HCT116 (cell line): Measurements from ENCODE around the gene TCP10L. TPM values are rescaled to one million over a fixed set of nuclear protein-coding genes. Genes with fewer than 3 reads are reported as not detected.

Experiments
- ATAC-seq: fragments of 200-7000 bp; cut with Tn5 transposase; 2 replicates; pipeline ENCODE4 v1.9.1; 2020; ENCODE audit warnings: mild to moderate bottlenecking, moderate library complexity
- BruUV-seq: library from RNA; stranded (reverse); fragments of 400-500 nt; replicated peaks from 2 replicates; lab custom pipeline; 2021; lab: Mats Ljungman, UMichigan
- CTCF ChIA-PET: fragments of 300-600 bp; sonication (Branson Sonifier 250); formaldehyde crosslinking; loops from one replicate; lab custom pipeline; 2021; ENCODE audit warnings: antibody characterized with exemption; lab: Charles Lee
- POLR2A ChIA-PET: fragments of 300-600, 350-600 bp; sonication (Branson Sonifier 250); formaldehyde crosslinking; loops from one replicate; lab custom pipeline; 2021; ENCODE audit warnings: antibody characterized with exemption; lab: Charles Lee
- RAD21 ChIA-PET, 2 experiments: fragments of 300-600 bp; sonication (Branson Sonifier 250); formaldehyde crosslinking; loops; one replicate each; lab custom pipeline; 2023; ENCODE audit warnings: low total read pairs in 2 of 2; ENCODE audit not compliant: uncharacterized antibody in 2 of 2, unreplicated experiment in 2 of 2, low non-redundant PET in 1 of 2; lab: Charles Lee
- DNase-seq: peaks from one replicate; pipeline ENCODE4 v3.0.0-alpha.2; 2010; ENCODE audit warnings: low read depth, low spot score
- H2AFZ ChIP-seq: fragments of 200-600 bp; shearing (Covaris generic), sonication (generic); 2 replicates; pipeline ENCODE4 v1.6.1; 2017; ENCODE audit warnings: low read depth, mixed run types, mixed read lengths, antibody characterized with exemption, low read length; ENCODE audit not compliant: poor library complexity, severe bottlenecking
- H3K27ac ChIP-seq: 2 replicates; pipeline ENCODE4 v1.5.1; 2012; ENCODE audit warnings: low read depth, low read length
- H3K27me3 ChIP-seq: fragments of 200-600 bp; sonication (generic); 2 replicates; pipeline ENCODE4 v1.6.1; 2016; ENCODE audit warnings: mixed run types, low read length, mixed read lengths; ENCODE audit not compliant: insufficient read depth
- H3K36me3 ChIP-seq, 2 experiments: fragments of 200-500 bp in 1 of 2; fragments of 200-600 bp in 1 of 2; sonication (Bioruptor generic) in 1 of 2; sonication (generic) in 1 of 2; 2 replicates each; pipeline versions ENCODE4 v1.5.1 to v1.6.1; 2014 to 2016; ENCODE audit warnings: low read length in 2 of 2, inconsistent platforms in 1 of 2, mixed read lengths in 1 of 2, mixed run types in 1 of 2; ENCODE audit not compliant: insufficient read depth in 2 of 2, control insufficient read depth in 1 of 2
- H3K4me1 ChIP-seq, 2 experiments: fragments of 200-600 bp in 1 of 2; sonication (generic) in 1 of 2; 2 replicates each; pipeline versions ENCODE4 v1.5.1 to v1.6.1; 2012 to 2017; ENCODE audit warnings: low read length in 2 of 2, inconsistent platforms in 1 of 2, mild to moderate bottlenecking in 1 of 2, mixed read lengths in 1 of 2, mixed run types in 1 of 2, moderate library complexity in 1 of 2; ENCODE audit not compliant: insufficient read depth in 2 of 2, control insufficient read depth in 1 of 2
- H3K4me2 ChIP-seq: fragments of 200-600 bp; sonication (generic); 2 replicates; pipeline ENCODE4 v1.6.1; 2017; ENCODE audit warnings: mixed run types, low read length, mixed read lengths
- H3K4me3 ChIP-seq, 2 experiments: fragments of 200-600 bp in 1 of 2; sonication (generic) in 1 of 2; replicated peaks in 1 of 2; 2 replicates each; pipeline ENCODE4 v1.5.1; 2011 to 2016; ENCODE audit warnings: low read length in 2 of 2, control low read depth in 1 of 2, low read depth in 1 of 2, mild to moderate bottlenecking in 1 of 2, mixed read lengths in 1 of 2, mixed run types in 1 of 2
- H3K79me2 ChIP-seq: fragments of 200-600 bp; sonication (generic); 2 replicates; pipeline ENCODE4 v1.6.1; 2017; ENCODE audit warnings: mild to moderate bottlenecking, mixed run types, low read length, moderate library complexity, mixed read lengths; ENCODE audit not compliant: insufficient read depth
- H3K9ac ChIP-seq: fragments of 200-600 bp; sonication (generic); 2 replicates; pipeline ENCODE4 v1.6.1; 2016; ENCODE audit warnings: low read length, mixed read lengths
- H3K9me2 ChIP-seq: fragments of 200-600 bp; sonication (generic), shearing (Covaris generic); 2 replicates; pipeline ENCODE4 v1.6.1; 2017; ENCODE audit warnings: mixed run types, mild to moderate bottlenecking, moderate library complexity; ENCODE audit not compliant: insufficient read depth
- H3K9me3 ChIP-seq, 2 experiments: fragments of 200-500 bp in 1 of 2; fragments of 200-600 bp in 1 of 2; sonication (Bioruptor generic) in 1 of 2; sonication (generic) in 1 of 2; 2 replicates each; pipeline ENCODE4 v1.6.1; 2014 to 2017; ENCODE audit warnings: low read length in 2 of 2, mixed read lengths in 2 of 2, inconsistent platforms in 1 of 2, low read depth in 1 of 2, mild to moderate bottlenecking in 1 of 2, mixed run types in 1 of 2, moderate library complexity in 1 of 2; ENCODE audit not compliant: control insufficient read depth in 1 of 2, insufficient read depth in 1 of 2
- H4K20me1 ChIP-seq: fragments of 200-600 bp; sonication (generic), shearing (Covaris generic); 2 replicates; pipeline ENCODE4 v1.6.1; 2017; ENCODE audit warnings: mixed run types, mild to moderate bottlenecking, moderate library complexity; ENCODE audit not compliant: insufficient read depth
- ATF3 ChIP-seq: IDR thresholded peaks from 2 replicates; pipeline ENCODE4 v1.6.1; 2012
- CEBPB ChIP-seq: IDR thresholded peaks from 2 replicates; pipeline ENCODE4 v1.6.1; 2012; ENCODE audit warnings: low read depth
- MAX ChIP-seq: IDR thresholded peaks from 2 replicates; pipeline ENCODE4 v1.6.1; 2012
- POLR2AphosphoS5 ChIP-seq: IDR thresholded peaks from 2 replicates; pipeline ENCODE4 v1.6.1; 2011; ENCODE audit warnings: mild to moderate bottlenecking, low read depth, low read length, moderate library complexity
- SRF ChIP-seq: IDR thresholded peaks from 2 replicates; pipeline ENCODE4 v1.6.1; 2012; ENCODE audit warnings: low read depth
- ZBTB33 ChIP-seq: IDR thresholded peaks from 2 replicates; pipeline ENCODE4 v1.6.1; 2011; ENCODE audit warnings: mild to moderate bottlenecking, low read length, moderate library complexity; ENCODE audit not compliant: insufficient replicate concordance; ENCODE audit errors: extremely low read depth
- intact Hi-C: fragments of 100-400 bp; cut with micrococcal nuclease; formaldehyde crosslinking; loops from 2 replicates; pipeline ENCODE4 v1.10.0; 2022
- total RNA-seq: library from RNA; stranded (reverse); gene quantifications from one replicate; pipeline ENCODE4 v1.2.1, GENCODE V29; 2021; ENCODE audit not compliant: unreplicated experiment
- TF ChIP-seq, protein P1 (sequence below), 3 experiments: fragments of 200-600 bp in 1 of 3; sonication (generic) in 1 of 3; IDR thresholded peaks in 2 of 3; conservative IDR thresholded peaks in 1 of 3; 2 replicates each; pipeline ENCODE4 v1.5.1; 2012 to 2017; ENCODE audit warnings: low read depth in 2 of 3, low read length in 2 of 3, antibody characterized with exemption in 1 of 3, borderline replicate concordance in 1 of 3, control low read depth in 1 of 3, mild to moderate bottlenecking in 1 of 3, mixed read lengths in 1 of 3, mixed run types in 1 of 3, moderate library complexity in 1 of 3; ENCODE audit not compliant: insufficient read depth in 1 of 3

TCP10L gene
- total RNA-seq, 1 experiment from 2014 or later = 0.07 TPM

- no peak for ATAC-seq
- Histone ChIP-seq H3K9ac (no peak overlapping the region), H3K4me3 (no peak overlapping the region), H4K20me1 (no peaks in the 10 kb centered on the region), H3K27me3 (peaks cover 11% of the 10 kb centered on the region; the same call in 1 of the 2 replicates), H3K4me2 (no peak overlapping the region), H3K9me2 (no peaks in the 10 kb centered on the region), H3K27ac (no peak overlapping the region), H3K9me3 (no peaks in the 10 kb centered on the region), H3K4me1 (peaks cover 0 to 4% of the 10 kb centered on the region in 2 experiments; a peak in 3 of 4 replicates), H3K79me2 (no peaks in the 10 kb centered on the region), H2AFZ (no peak overlapping the region), H3K36me3 (no peaks in the 10 kb centered on the region)
- no peak for DNase-seq
- POLR2A ChIA-PET = no interaction called here
- CTCF ChIA-PET = no interaction called here
- TF ChIP-seq MAX (no peak), ATF3 (no peak), POLR2AphosphoS5 (no peak), CEBPB (no peak), SRF (no peak), ZBTB33 (no peak)
- TF ChIP-seq, protein P1, sequence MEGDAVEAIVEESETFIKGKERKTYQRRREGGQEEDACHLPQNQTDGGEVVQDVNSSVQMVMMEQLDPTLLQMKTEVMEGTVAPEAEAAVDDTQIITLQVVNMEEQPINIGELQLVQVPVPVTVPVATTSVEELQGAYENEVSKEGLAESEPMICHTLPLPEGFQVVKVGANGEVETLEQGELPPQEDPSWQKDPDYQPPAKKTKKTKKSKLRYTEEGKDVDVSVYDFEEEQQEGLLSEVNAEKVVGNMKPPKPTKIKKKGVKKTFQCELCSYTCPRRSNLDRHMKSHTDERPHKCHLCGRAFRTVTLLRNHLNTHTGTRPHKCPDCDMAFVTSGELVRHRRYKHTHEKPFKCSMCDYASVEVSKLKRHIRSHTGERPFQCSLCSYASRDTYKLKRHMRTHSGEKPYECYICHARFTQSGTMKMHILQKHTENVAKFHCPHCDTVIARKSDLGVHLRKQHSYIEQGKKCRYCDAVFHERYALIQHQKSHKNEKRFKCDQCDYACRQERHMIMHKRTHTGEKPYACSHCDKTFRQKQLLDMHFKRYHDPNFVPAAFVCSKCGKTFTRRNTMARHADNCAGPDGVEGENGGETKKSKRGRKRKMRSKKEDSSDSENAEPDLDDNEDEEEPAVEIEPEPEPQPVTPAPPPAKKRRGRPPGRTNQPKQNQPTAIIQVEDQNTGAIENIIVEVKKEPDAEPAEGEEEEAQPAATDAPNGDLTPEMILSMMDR (IDR thresholded peaks at IDR 0.05 in 2 of 3, conservative IDR thresholded peaks at IDR 0.05 in 1 of 3; ENCODE audit: borderline replicate concordance in 1 of 3, insufficient read depth in 1 of 3, low read depth in 2 of 3, low read length in 2 of 3) = no peak
- no TSS peak for BruUV-seq
- intact Hi-C loops = no loop called here
- RAD21 ChIA-PET = interaction anchor here in 1 of 2 experiments (0.6 kb wide), 1 partner anchor 173 kb away, joined by 5 read pairs; no protein-coding TSS in a partner anchor
Measured at GRCh38 chr21:32574946-32575925, 10.1 kb downstream of the TCP10L start.
